ENCODE measurements around the gene VPS39.

GRCh38 chr15:42133886-42134502, 74.1 kb downstream of the VPS39 start:
- TF ChIP-seq, protein P1, sequence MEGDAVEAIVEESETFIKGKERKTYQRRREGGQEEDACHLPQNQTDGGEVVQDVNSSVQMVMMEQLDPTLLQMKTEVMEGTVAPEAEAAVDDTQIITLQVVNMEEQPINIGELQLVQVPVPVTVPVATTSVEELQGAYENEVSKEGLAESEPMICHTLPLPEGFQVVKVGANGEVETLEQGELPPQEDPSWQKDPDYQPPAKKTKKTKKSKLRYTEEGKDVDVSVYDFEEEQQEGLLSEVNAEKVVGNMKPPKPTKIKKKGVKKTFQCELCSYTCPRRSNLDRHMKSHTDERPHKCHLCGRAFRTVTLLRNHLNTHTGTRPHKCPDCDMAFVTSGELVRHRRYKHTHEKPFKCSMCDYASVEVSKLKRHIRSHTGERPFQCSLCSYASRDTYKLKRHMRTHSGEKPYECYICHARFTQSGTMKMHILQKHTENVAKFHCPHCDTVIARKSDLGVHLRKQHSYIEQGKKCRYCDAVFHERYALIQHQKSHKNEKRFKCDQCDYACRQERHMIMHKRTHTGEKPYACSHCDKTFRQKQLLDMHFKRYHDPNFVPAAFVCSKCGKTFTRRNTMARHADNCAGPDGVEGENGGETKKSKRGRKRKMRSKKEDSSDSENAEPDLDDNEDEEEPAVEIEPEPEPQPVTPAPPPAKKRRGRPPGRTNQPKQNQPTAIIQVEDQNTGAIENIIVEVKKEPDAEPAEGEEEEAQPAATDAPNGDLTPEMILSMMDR (IDR thresholded peaks at IDR 0.05): no peak
- no peak for TF ChIP-seq POLR2A (IDR thresholded peaks at IDR 0.05)
- no peak for TF ChIP-seq EP300 (IDR thresholded peaks at IDR 0.05)

Data from ovary (tissue), 3 donors.